Lower leg skin (tissue), 4 donors: ENCODE measurements around the gene GLDN. TPM values are rescaled to one million over a fixed set of nuclear protein-coding genes. Genes with fewer than 3 reads are reported as not detected.
"Not testable (repeated sequence)": the region's sequence is repeated elsewhere in the genome, so short reads cannot be mapped to it uniquely, and the experiment has no call there.

Source experiments
- DNase-seq, 2 donors: peaks; one replicate each; pipeline ENCODE4 v3.0.0-alpha.2; 2019; ENCODE audit warnings: low spot score in 2 of 2
- H3K4me3 ChIP-seq: fragments of 200-600 bp; sonication (generic); 2 replicates; pipeline ENCODE4 v1.5.1; 2017; ENCODE audit warnings: mild to moderate bottlenecking, low read depth; ENCODE audit not compliant: poor library complexity, severe bottlenecking
- CTCF ChIP-seq, 3 donors: fragments of 450-650 bp; IDR thresholded peaks; one replicate each; pipeline ENCODE4 v1.5.1; 2016; ENCODE audit warnings: antibody characterized with exemption in 3 of 3, mild to moderate bottlenecking in 3 of 3, moderate library complexity in 2 of 3
- POLR2A ChIP-seq, 2 donors: fragments of 450-650 bp; IDR thresholded peaks; one replicate each; pipeline ENCODE4 v1.6.1; 2016 to 2017; ENCODE audit warnings: antibody characterized with exemption in 2 of 2, mild to moderate bottlenecking in 1 of 2, moderate library complexity in 1 of 2
- WGBS, 2 donors: methylation state at CpG; one replicate each; pipeline ENCODE4 v1.1.5; 2018; 5-methylcytosine and 5-hydroxymethylcytosine counted together
- intact Hi-C: fragments of 100-400 bp; cut with DNase I; formaldehyde crosslinking; loops from one replicate; pipeline ENCODE4 v1.15.0; 2023; ENCODE audit warnings: low total_unique reads
- total RNA-seq, 4 donors: library from RNA; depleted of rRNA; stranded (reverse); fragments of >200 nt; gene quantifications; one replicate each; pipeline ENCODE4 v1.1.0, GENCODE V29; 2016

Gene GLDN
- total RNA-seq, 4 donors from 2014 or later = 3.7 to 9.4 (median 4.9) TPM

DNA sequence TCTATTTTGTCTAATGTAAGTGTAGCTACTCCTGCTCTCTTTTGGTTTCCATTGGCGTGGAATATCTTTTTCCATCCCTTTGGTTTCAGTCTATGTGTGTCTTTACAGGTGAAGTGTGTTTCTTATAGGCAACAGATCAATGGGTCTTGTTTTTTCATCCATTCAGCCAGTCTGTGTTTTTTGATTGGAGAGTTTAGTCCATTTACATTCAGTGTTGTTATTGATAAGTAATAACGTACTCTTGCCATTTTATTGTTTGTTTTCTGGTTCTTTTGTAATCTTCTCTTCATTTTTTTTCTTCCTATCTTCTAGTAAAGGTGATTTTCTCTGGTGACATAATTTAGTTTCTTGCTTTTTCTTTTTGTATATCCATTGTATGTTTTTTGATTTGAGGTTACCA is 97.1 kb downstream of the GLDN start:
- intact Hi-C loops = no loop called here
- 90 to 95% methylated on average over 2 of the region's 2 CpGs for WGBS, 2 donors
- H3K4me3 ChIP-seq = no peak overlapping the region
- DNase-seq = no peak
- TF ChIP-seq CTCF (IDR thresholded peaks at IDR 0.05) = no peak
- TF ChIP-seq POLR2A (IDR thresholded peaks at IDR 0.05) = no peak

- WGBS, 2 donors = 87 to 92% methylated on average over 3 to 4 of the region's 4 CpGs
- intact Hi-C loops = no loop called here
- DNase-seq = no peak
- TF ChIP-seq CTCF (IDR thresholded peaks at IDR 0.05) = no peak
- no peak for TF ChIP-seq POLR2A (IDR thresholded peaks at IDR 0.05)
- no peak overlapping the region for H3K4me3 ChIP-seq
Measured at GRCh38 chr15:51443282-51443914, 101.9 kb downstream of the GLDN start.

DNA sequence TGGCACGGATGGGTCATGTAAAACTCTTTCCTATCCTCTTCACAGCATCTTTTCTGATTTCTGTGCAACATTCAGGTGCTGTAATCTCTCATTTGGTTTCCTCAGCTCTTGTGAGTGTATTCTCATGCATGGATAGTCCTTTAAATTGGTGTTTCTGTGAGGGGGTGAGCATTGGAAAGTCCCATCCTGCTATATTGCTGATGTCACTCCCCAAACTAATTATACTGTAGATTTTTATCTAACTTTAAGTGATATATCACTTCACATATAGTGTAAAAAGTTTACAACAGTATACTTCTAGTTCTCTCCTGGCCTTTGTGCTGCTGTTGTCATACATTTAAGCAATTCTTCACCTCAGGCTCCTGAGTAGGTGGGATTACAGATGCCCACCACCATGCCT is 102.7 kb downstream of the GLDN start:
- DNase-seq = no peak
- TF ChIP-seq CTCF (IDR thresholded peaks at IDR 0.05) = no peak
- 94 to 100% methylated on average over 1 of the region's 1 CpG for WGBS, 2 donors
- intact Hi-C loops = no loop called here
- no peak overlapping the region for H3K4me3 ChIP-seq

DNA sequence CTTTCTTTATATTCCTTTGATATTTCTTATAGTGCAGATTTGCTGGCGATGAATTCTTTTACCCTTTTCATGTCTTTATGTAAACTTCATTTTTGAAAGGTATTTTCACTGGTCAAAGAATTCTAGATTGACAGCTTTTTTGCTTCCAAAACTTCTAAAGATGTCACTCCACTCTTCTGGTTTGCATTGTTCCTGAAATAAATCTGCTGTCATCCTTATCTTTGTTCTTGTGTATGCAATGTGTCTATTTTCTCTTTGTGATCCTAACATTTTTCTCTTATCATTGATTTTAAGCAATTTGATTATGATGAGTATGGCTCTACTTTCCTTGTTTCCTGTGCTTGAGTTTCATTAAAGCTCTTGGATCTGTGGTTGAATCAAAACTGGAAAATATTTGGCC is 103.4 kb downstream of the GLDN start:
- TF ChIP-seq CTCF (IDR thresholded peaks at IDR 0.05) = no peak
- intact Hi-C loops = no loop called here
- 92 to 94% methylated on average over 1 of the region's 1 CpG for WGBS, 2 donors
- H3K4me3 ChIP-seq = no peak overlapping the region
- no peak for DNase-seq

GRCh38 chr15:51446029-51446744 is 104.7 kb downstream of the GLDN start:
- 88 to 90% methylated on average over 5 of the region's 5 CpGs for WGBS, 2 donors

GRCh38 chr15:51447855-51448621 is 106.6 kb downstream of the GLDN start:
- WGBS, 2 donors = 91 to 94% methylated on average over 4 of the region's 4 CpGs
- intact Hi-C loops = no loop called here
- H3K4me3 ChIP-seq = no peak overlapping the region
- TF ChIP-seq POLR2A (IDR thresholded peaks at IDR 0.05) (no peak), CTCF (IDR thresholded peaks at IDR 0.05) (no peak)
- no peak for DNase-seq

More at GRCh38 chr15:51446029-51446744, 104.7 kb downstream of the GLDN start:
- intact Hi-C loops, H3K4me3 ChIP-seq, DNase-seq: not testable (repeated sequence)
